Measurements from ENCODE around the gene OGFRL1. TPM values are rescaled to one million over a fixed set of nuclear protein-coding genes. Genes with fewer than 3 reads are reported as not detected.
A peak's percentile ranks its signal among the peaks of the same experiment; 100 is the strongest.

OGFRL1 gene
- total RNA-seq, 2 experiments from 2014 or later = 9.1 TPM

- H3K36me3 ChIP-seq (ENCODE audit: insufficient read depth, low read length) = no peaks in the 10 kb centered on the region
- POLR2A ChIA-PET = interaction anchor here (0.7 to 2.1 kb wide), 8 partner anchors 9 to 1491 kb away, joined by 3 to 17 read pairs (median 4); partner anchors contain the start of genes FAM135A and LMBRD1
Measured at GRCh38 chr6:71287926-71288227, 734 bp upstream of the OGFRL1 start.

GRCh38 chr6:71289039-71289801, 609 bp downstream of the OGFRL1 start:
- DNase-seq (peak in 6 of 14 experiments; percentile 4 to 49 (median 30)), ATAC-seq (ENCODE audit: poor library complexity) (peak; percentile 11)
- Histone ChIP-seq H3K27ac (ENCODE audit: low read depth in 1 of 2, low read length in 2 of 2) (no peak overlapping the region), H3K27me3 (ENCODE audit: control insufficient read depth in 1 of 2, insufficient read depth in 2 of 2, low read length in 2 of 2) (no peaks in the 10 kb centered on the region), H3K36me3 (ENCODE audit: insufficient read depth, low read length) (peaks cover under 1% of the 10 kb centered on the region), H3K4me1 (ENCODE audit: insufficient read depth, low read length) (peaks cover 28% of the 10 kb centered on the region), H3K9me3 (ENCODE audit: control insufficient read depth in 1 of 2, insufficient read depth in 1 of 2, low read length in 2 of 2) (no peaks in the 10 kb centered on the region), H3K4me3 (ENCODE audit: low read length) (peak overlapping the region; percentile 79)
- TF ChIP-seq CTCF (IDR thresholded peaks at IDR 0.05) = no peak
- no peaks in the 10 kb centered on the region for H3K9me3 Mint-ChIP-seq
- POLR2A ChIA-PET = interaction anchor here (0.9 to 2.1 kb wide), 3 partner anchors 60 to 876 kb away, joined by 4 to 17 read pairs (median 4); partner anchors contain the start of genes FAM135A and SMAP1
- peak overlapping the region; percentile 45 for H3K27ac Mint-ChIP-seq
- no peaks in the 10 kb centered on the region for H3K27me3 Mint-ChIP-seq
- H3K4me1 Mint-ChIP-seq (ENCODE audit: low read depth) = peaks cover 42% of the 10 kb centered on the region
- CTCF ChIA-PET = interaction anchor here (0.6 to 1.2 kb wide), 2 partner anchors 8 to 40 kb away, joined by 3 to 4 read pairs; no protein-coding TSS in a partner anchor
- H3K4me3 Mint-ChIP-seq = peak overlapping the region; percentile 88
- peaks cover 11% of the 10 kb centered on the region for H3K36me3 Mint-ChIP-seq (ENCODE audit: low read depth)
- intact Hi-C loops (cut with DNase I, micrococcal nuclease) = loop anchor here in 1 of 2 experiments (5.0 to 10.0 kb wide), 3 partner anchors 624 to 1492 kb away; partner anchors contain the start of genes LMBRD1, SDHAF4 and SMAP1

More at GRCh38 chr6:71287926-71288227, 734 bp upstream of the OGFRL1 start:
- H3K4me3 Mint-ChIP-seq = peak overlapping the region; percentile 92
- no peak for DNase-seq
- no peaks in the 10 kb centered on the region for H3K9me3 Mint-ChIP-seq
- no peak for ATAC-seq (ENCODE audit: poor library complexity)
- CTCF ChIA-PET = interaction anchor here (1.2 kb wide), 1 partner anchor 9 kb away, joined by 4 read pairs; no protein-coding TSS in a partner anchor
- Histone ChIP-seq H3K27ac (ENCODE audit: low read depth in 1 of 2, low read length in 2 of 2) (peak overlapping the region in 1 of 2 donors; percentile 76), H3K4me1 (ENCODE audit: insufficient read depth, low read length) (peaks cover 28% of the 10 kb centered on the region), H3K27me3 (ENCODE audit: control insufficient read depth in 1 of 2, insufficient read depth in 2 of 2, low read length in 2 of 2) (no peaks in the 10 kb centered on the region), H3K9me3 (ENCODE audit: control insufficient read depth in 1 of 2, insufficient read depth in 1 of 2, low read length in 2 of 2) (no peaks in the 10 kb centered on the region), H3K4me3 (ENCODE audit: low read length) (peak overlapping the region; percentile 79)
- no peaks in the 10 kb centered on the region for H3K27me3 Mint-ChIP-seq
- H3K27ac Mint-ChIP-seq = peak overlapping the region; percentile 77
- intact Hi-C loops (cut with DNase I, micrococcal nuclease) = loop anchor here in 1 of 2 experiments (5.0 to 10.0 kb wide), 3 partner anchors 623 to 1491 kb away; partner anchors contain the start of genes LMBRD1, SDHAF4 and SMAP1
- TF ChIP-seq CTCF (IDR thresholded peaks at IDR 0.05) = no peak
- no peaks in the 10 kb centered on the region for H3K36me3 Mint-ChIP-seq (ENCODE audit: low read depth)
- H3K4me1 Mint-ChIP-seq (ENCODE audit: low read depth) = peaks cover 42% of the 10 kb centered on the region

GRCh38 chr6:71289802-71290175, 1.2 kb downstream of the OGFRL1 start:
- intact Hi-C loops (cut with DNase I, micrococcal nuclease) = loop anchor here in 1 of 2 experiments (5.0 to 10.0 kb wide), 3 partner anchors 625 to 1492 kb away; partner anchors contain the start of genes LMBRD1, SDHAF4 and SMAP1
- Histone ChIP-seq H3K9me3 (ENCODE audit: control insufficient read depth in 1 of 2, insufficient read depth in 1 of 2, low read length in 2 of 2) (no peaks in the 10 kb centered on the region), H3K36me3 (ENCODE audit: insufficient read depth, low read length) (peaks cover 6% of the 10 kb centered on the region), H3K4me3 (ENCODE audit: low read length) (peak overlapping the region; percentile 79), H3K27ac (ENCODE audit: low read depth in 1 of 2, low read length in 2 of 2) (no peak overlapping the region), H3K27me3 (ENCODE audit: control insufficient read depth in 1 of 2, insufficient read depth in 2 of 2, low read length in 2 of 2) (no peaks in the 10 kb centered on the region), H3K4me1 (ENCODE audit: insufficient read depth, low read length) (peaks cover 28% of the 10 kb centered on the region)
- ATAC-seq (ENCODE audit: poor library complexity) = no peak
- H3K4me3 Mint-ChIP-seq = peak overlapping the region; percentile 88
- H3K36me3 Mint-ChIP-seq (ENCODE audit: low read depth) = peaks cover 15% of the 10 kb centered on the region
- H3K27ac Mint-ChIP-seq = peak overlapping the region; percentile 45
- peaks cover 42% of the 10 kb centered on the region for H3K4me1 Mint-ChIP-seq (ENCODE audit: low read depth)
- no peaks in the 10 kb centered on the region for H3K9me3 Mint-ChIP-seq
- ChIA-PET CTCF (no interaction called here), POLR2A (no interaction called here)
- no peak for DNase-seq
- TF ChIP-seq CTCF (IDR thresholded peaks at IDR 0.05) = no peak
- H3K27me3 Mint-ChIP-seq = no peaks in the 10 kb centered on the region

Data from CD4-positive, alpha-beta T cell (primary cell).